A549 treated with AZD9567 at 1 μM for 4 hours (cell line): Measurements from ENCODE around the gene TPMT. TPM values are rescaled to one million over a fixed set of nuclear protein-coding genes. Genes with fewer than 3 reads are reported as not detected.

ENCODE experiments used
- total RNA-seq: library from RNA; stranded (reverse); fragments of 200-300 nt; extraction: Qiagen RNA extraction; gene quantifications from 5 replicates; pipeline ENCODE4 v1.2.3, GENCODE V29; 2022; ENCODE audit not compliant: insufficient read depth

The TPMT gene
- total RNA-seq, result 5.0 to 6.1 TPM (median 5.8 TPM) in 5 replicates

GRCh38 chr6:18154507-18155149, at the start of gene TPMT:
TSS of gene TPMT (minus strand) at chr6:18155077. CDS start at chr6:18149127, 5,950 bp downstream.

GRCh38 chr6:18155150-18155863, 430 bp upstream of the TPMT start, which contains the start of gene KDM1B:
TSS of gene KDM1B (plus strand) at chr6:18155422. CDS start at chr6:18159896, 4,474 bp downstream.

GRCh38 chr6:18122128-18123093, 32.5 kb downstream of the TPMT start, which contains the start of gene NHLRC1:
TSS of gene NHLRC1 (minus strand) at chr6:18122677. CDS start at chr6:18122606, 71 bp downstream.

Other genes starting within 250 kb of the TPMT start
- 16.0 to 24.1 TPM (median 16.7 TPM) in 5 replicates for gene KIF13A, start 167.4 kb downstream of the TPMT start, total RNA-seq
- gene NHLRC1, start 32.4 kb downstream of the TPMT start, total RNA-seq, result 1.1 to 1.7 TPM (median 1.3 TPM) in 5 replicates
- 6.2 to 9.5 TPM (median 7.8 TPM) in 5 replicates for gene KDM1B, start 345 bp upstream of the TPMT start, total RNA-seq
- 70.3 to 95.6 TPM (median 81.4 TPM) in 5 replicates for gene DEK, start 109.5 kb upstream of the TPMT start, total RNA-seq
- gene RNF144B, start 232.3 kb upstream of the TPMT start, total RNA-seq, result 0.22 to 0.60 TPM (median 0.39 TPM) in 4 of 5 replicates, not detected in the other